ENCODE results near the gene DMRT3.

- TF ChIP-seq POLR2AphosphoS5 (IDR thresholded peaks at IDR 0.05; ENCODE audit: low read depth, low read length) = no peak
- no peak for TF ChIP-seq POLR2A (IDR thresholded peaks at IDR 0.05; ENCODE audit: low read depth, low read length)
Observed at GRCh38 chr9:966870-967269, 9.6 kb upstream of the DMRT3 start.
